Activated B cell treated with CpG ODN at 0.5 μM for 24 hours (primary cell): ENCODE data around the gene TREML1. TPM values are rescaled to one million over a fixed set of nuclear protein-coding genes. Genes with fewer than 3 reads are reported as not detected.

Experiments
- ATAC-seq: fragments of 200-7000 bp; cut with Tn5 transposase; one replicate; pipeline ENCODE4 v1.10.0; 2021; ENCODE audit warnings: low read depth, mild to moderate bottlenecking, moderate library complexity
- CTCF ChIA-PET: fragments of 350-600 bp; sonication (Branson Sonifier 250); formaldehyde crosslinking; loops from one replicate; lab custom pipeline; 2021; ENCODE audit warnings: antibody characterized with exemption; lab: Charles Lee
- POLR2A ChIA-PET: fragments of 350-600 bp; sonication (Branson Sonifier 250); formaldehyde crosslinking; loops from one replicate; lab custom pipeline; 2021; ENCODE audit warnings: antibody characterized with exemption; lab: Charles Lee
- DNase-seq: peaks from one replicate; pipeline ENCODE4 v3.0.0; 2022
- H3K27ac Mint-ChIP-seq: one replicate; pipeline ENCODE4 v1.8.0; 2020; ENCODE audit warnings: mixed read lengths
- H3K27me3 Mint-ChIP-seq: one replicate; pipeline ENCODE4 v1.8.0; 2021; ENCODE audit warnings: mixed read lengths
- H3K36me3 Mint-ChIP-seq: one replicate; pipeline ENCODE4 v1.8.0; 2021; ENCODE audit warnings: low read depth, mixed read lengths
- H3K4me1 Mint-ChIP-seq: one replicate; pipeline ENCODE4 v1.8.0; 2021; ENCODE audit warnings: mixed read lengths
- H3K4me3 Mint-ChIP-seq: one replicate; pipeline ENCODE4 v1.8.0; 2020; ENCODE audit warnings: mild to moderate bottlenecking, mixed read lengths
- H3K9me3 Mint-ChIP-seq: one replicate; pipeline ENCODE4 v1.8.0; 2020; ENCODE audit warnings: mixed read lengths
- intact Hi-C: fragments of 100-400 bp; cut with micrococcal nuclease; formaldehyde crosslinking; loops from one replicate; pipeline ENCODE4 v1.15.1; 2024
- total RNA-seq: library from RNA; stranded (reverse); gene quantifications from 2 replicates; pipeline ENCODE4 v1.2.3, GENCODE V29; 2022
- TF ChIP-seq, protein P1 (sequence below): fragments of 200-600 bp; IDR thresholded peaks from one replicate; pipeline ENCODE4 v1.8.0; 2022; ENCODE audit warnings: antibody characterized with exemption, mild to moderate bottlenecking

The TREML1 gene
- total RNA-seq, 1 donor from 2014 or later = not detected

DNA sequence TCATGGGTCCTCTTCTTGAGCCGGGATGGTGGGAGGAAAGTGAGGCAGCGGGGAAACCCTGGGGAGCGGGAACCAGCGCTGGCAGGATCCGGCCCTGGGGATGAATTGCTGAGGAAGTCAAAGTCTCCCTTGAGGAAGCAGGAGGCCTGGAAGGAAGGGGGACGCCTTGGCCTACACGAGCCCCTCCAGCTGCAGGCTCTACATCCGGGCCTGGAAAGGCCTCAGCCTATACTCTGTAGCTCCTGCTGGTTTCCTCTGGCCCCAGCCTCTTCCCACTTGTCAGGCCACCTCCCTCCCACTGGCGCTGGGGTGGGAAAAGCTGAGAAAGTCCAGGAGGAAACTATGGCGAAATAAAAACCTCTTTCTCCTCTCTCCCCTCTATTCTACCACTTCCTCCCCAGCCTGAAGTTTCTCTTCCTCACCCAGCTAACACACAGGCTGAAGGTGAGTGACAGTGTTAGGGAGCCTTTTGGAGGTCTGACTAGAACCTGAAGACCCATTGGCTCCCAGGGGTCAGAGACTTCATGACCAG lies 31.9 kb upstream of the TREML1 start:
- peaks cover 7% of the 10 kb centered on the region for H3K9me3 Mint-ChIP-seq
- peaks cover 69% of the 10 kb centered on the region for H3K4me1 Mint-ChIP-seq
- H3K4me3 Mint-ChIP-seq = peak overlapping the region; percentile 65
- ChIA-PET CTCF (no interaction called here), POLR2A (interaction anchor here (0.5 to 1.7 kb wide), 3 partner anchors 10 to 102 kb away, joined by 3 to 5 read pairs (median 4); no protein-coding TSS in a partner anchor)
- ATAC-seq (peak; percentile 26), DNase-seq (no peak)
- TF ChIP-seq, protein P1, sequence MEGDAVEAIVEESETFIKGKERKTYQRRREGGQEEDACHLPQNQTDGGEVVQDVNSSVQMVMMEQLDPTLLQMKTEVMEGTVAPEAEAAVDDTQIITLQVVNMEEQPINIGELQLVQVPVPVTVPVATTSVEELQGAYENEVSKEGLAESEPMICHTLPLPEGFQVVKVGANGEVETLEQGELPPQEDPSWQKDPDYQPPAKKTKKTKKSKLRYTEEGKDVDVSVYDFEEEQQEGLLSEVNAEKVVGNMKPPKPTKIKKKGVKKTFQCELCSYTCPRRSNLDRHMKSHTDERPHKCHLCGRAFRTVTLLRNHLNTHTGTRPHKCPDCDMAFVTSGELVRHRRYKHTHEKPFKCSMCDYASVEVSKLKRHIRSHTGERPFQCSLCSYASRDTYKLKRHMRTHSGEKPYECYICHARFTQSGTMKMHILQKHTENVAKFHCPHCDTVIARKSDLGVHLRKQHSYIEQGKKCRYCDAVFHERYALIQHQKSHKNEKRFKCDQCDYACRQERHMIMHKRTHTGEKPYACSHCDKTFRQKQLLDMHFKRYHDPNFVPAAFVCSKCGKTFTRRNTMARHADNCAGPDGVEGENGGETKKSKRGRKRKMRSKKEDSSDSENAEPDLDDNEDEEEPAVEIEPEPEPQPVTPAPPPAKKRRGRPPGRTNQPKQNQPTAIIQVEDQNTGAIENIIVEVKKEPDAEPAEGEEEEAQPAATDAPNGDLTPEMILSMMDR = no peak
- peaks cover 11% of the 10 kb centered on the region for H3K36me3 Mint-ChIP-seq
- H3K27ac Mint-ChIP-seq = peak overlapping the region; percentile 86
- no peaks in the 10 kb centered on the region for H3K27me3 Mint-ChIP-seq
- intact Hi-C loops = no loop called here

DNA sequence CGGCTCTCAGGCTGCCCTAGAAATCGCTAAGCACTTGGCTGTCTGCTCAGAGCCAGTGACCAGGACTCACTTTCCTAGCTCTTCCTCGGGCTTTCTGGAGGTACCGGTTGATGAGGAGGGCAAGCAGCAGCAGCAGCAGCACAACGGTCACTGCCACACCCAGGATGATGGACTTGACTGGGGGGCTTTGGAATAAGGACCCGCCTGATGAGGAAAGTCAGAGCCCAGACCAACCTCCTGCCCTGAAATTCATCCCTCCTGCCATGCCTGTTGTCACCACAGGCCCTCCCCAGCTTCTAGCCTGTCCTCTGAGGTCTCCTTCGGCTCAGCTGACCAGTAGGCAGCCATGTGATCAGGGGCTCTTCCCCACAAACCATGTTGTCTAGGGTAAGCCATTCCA lies 30.6 kb upstream of the TREML1 start:
- no peak for DNase-seq
- peaks cover 2% of the 10 kb centered on the region for H3K36me3 Mint-ChIP-seq
- intact Hi-C loops = no loop called here
- H3K4me3 Mint-ChIP-seq = no peak overlapping the region
- POLR2A ChIA-PET = no interaction called here
- no peaks in the 10 kb centered on the region for H3K27me3 Mint-ChIP-seq
- H3K27ac Mint-ChIP-seq = no peak overlapping the region
- peaks cover 69% of the 10 kb centered on the region for H3K4me1 Mint-ChIP-seq
- peaks cover 5% of the 10 kb centered on the region for H3K9me3 Mint-ChIP-seq
- TF ChIP-seq, protein P1 = no peak
- CTCF ChIA-PET = no interaction called here
- no peak for ATAC-seq

DNA sequence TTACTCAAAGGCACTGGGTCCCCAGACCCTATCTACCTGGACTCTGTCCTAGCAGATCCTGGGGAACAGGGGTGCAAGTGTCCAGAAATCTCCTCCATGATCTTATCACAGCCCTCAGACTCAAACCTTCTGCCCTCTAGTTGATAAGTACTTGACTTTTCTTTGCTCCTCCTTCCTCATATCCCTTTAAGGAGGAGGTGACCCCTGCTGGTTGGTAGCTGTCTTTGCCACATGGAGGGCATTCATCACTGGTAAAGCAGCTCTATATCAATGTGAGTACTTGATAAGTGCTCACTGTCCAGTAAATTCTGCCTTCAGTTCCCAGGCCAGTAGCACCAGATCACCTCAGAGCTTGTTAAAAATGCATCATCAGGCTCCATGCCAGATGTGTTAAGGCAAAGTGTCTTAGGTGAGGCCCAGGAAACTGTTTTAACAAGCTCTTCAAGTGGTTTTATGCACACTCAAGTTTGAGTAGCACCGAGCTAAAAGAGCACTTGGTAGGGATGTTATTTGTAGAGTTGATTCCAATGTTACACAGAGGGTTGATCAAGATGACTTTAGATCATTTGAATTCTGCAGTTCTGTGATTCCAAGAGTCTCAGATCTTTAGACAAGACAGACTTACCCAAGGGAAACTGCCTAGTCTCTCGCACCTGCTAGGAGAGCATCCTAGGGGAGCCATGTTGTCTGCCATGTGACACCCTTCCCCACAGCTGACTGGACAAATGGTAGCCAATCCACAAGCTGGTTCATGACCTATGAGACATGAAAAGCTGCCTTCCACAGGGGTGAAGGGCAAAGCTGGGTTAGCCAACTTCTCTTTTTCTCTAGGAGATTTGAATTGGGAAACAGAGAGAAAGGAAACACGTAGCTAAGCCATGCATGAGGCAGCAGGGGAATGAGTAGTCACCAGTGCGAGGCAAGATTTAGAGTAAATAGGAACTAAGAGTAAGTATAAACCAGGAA lies 28.2 kb upstream of the TREML1 start:
- TF ChIP-seq, protein P1 = no peak
- Mint-ChIP-seq H3K4me1 (peaks cover 54% of the 10 kb centered on the region), H3K9me3 (no peaks in the 10 kb centered on the region), H3K36me3 (no peaks in the 10 kb centered on the region), H3K4me3 (no peak overlapping the region), H3K27me3 (no peaks in the 10 kb centered on the region), H3K27ac (peak overlapping the region; percentile 76)
- DNase-seq = no peak
- ChIA-PET CTCF (interaction anchor here (0.6 to 2.6 kb wide), 17 partner anchors 9 to 154 kb away, joined by 3 to 18 read pairs (median 4); partner anchors contain the start of genes NFYA and TREML2), POLR2A (interaction anchor here (1.0 to 2.3 kb wide), 3 partner anchors 9 to 18 kb away, joined by 5 to 21 read pairs (median 7); partner anchors contain the start of gene TREML2)
- peak; percentile 88 for ATAC-seq
- intact Hi-C loops = loop anchor here (1.0 to 2.0 kb wide), 2 partner anchors 90 to 110 kb away; partner anchors contain the start of genes NFYA and OARD1

DNA sequence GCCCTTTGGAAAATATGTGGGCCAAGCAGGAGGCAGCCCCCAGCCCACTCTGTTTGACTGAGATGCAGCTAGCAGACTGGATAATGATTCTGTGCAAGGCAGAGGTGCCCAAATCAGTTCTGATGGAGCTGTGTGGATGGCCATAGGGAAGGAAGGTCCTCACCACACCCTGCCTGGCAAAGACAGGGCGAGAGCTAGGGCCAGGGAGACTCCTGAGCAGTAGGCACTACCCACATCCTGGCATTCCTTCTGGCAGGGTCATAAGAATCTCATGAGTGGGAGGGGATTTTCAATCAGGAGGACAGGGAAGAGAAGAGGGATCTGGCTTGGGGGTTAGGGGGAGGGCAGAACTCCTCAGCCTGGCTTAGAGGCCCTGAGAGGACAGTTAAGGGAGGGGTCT lies 27.4 kb upstream of the TREML1 start:
- no peaks in the 10 kb centered on the region for H3K36me3 Mint-ChIP-seq
- H3K4me3 Mint-ChIP-seq = no peak overlapping the region
- ATAC-seq (no peak), DNase-seq (no peak)
- H3K9me3 Mint-ChIP-seq = no peaks in the 10 kb centered on the region
- intact Hi-C loops = no loop called here
- ChIA-PET CTCF (interaction anchor here (0.7 to 2.6 kb wide), 11 partner anchors 10 to 139 kb away, joined by 3 to 18 read pairs (median 3); partner anchors contain the start of gene NFYA), POLR2A (interaction anchor here (0.5 to 2.3 kb wide), 4 partner anchors 8 to 19 kb away, joined by 4 to 21 read pairs (median 6); partner anchors contain the start of gene TREML2)
- no peaks in the 10 kb centered on the region for H3K27me3 Mint-ChIP-seq
- TF ChIP-seq, protein P1 = no peak
- H3K4me1 Mint-ChIP-seq = peaks cover 46% of the 10 kb centered on the region
- peak overlapping the region; percentile 36 for H3K27ac Mint-ChIP-seq
